ENCODE measurements around the gene PARP12.
"Not testable (repeated sequence)": the region's sequence is repeated elsewhere in the genome, so short reads cannot be mapped to it uniquely, and the experiment has no call there.

Gene PARP12, protein sequence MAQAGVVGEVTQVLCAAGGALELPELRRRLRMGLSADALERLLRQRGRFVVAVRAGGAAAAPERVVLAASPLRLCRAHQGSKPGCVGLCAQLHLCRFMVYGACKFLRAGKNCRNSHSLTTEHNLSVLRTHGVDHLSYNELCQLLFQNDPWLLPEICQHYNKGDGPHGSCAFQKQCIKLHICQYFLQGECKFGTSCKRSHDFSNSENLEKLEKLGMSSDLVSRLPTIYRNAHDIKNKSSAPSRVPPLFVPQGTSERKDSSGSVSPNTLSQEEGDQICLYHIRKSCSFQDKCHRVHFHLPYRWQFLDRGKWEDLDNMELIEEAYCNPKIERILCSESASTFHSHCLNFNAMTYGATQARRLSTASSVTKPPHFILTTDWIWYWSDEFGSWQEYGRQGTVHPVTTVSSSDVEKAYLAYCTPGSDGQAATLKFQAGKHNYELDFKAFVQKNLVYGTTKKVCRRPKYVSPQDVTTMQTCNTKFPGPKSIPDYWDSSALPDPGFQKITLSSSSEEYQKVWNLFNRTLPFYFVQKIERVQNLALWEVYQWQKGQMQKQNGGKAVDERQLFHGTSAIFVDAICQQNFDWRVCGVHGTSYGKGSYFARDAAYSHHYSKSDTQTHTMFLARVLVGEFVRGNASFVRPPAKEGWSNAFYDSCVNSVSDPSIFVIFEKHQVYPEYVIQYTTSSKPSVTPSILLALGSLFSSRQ

DNA sequence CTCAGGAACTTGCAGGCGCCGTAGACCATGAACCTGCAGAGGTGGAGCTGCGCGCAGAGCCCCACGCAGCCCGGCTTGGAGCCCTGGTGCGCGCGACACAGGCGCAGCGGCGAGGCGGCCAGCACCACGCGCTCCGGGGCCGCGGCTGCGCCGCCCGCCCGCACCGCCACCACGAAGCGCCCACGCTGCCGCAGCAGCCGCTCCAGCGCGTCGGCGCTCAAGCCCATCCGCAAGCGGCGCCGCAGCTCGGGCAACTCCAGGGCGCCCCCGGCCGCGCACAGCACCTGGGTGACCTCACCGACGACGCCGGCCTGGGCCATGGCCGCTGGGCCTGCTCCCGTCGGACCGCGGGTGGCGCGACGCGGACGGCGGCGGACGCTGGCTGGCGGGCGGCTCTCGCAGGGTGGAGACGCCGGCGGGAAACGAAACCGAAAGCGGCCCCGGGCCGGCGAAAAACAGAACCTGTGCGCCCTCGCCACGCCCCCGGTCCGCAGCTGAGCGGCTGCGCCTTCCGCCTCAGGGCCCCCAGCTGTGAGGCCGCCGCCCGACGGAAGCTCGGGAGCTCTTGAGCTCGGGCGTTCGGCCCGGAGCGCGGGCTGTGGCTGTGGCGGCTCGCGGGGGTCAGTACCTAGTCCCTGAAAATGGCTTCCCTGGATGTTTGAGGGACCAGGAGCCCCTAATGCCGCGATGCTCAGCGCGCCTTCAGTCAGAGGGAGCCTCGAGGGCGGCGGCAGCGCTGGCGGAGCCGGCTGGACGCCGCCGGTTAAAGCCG is at the start of gene PARP12:
PARP12 (minus strand) TSS at position 424 of the 772 bp plus-strand sequence; CDS start at position 320, 104 bp downstream.
- no peaks in the 10 kb centered on the region for H3K36me3 ChIP-seq (ENCODE audit: control insufficient read depth, low read length)
- H3K27me3 ChIP-seq (ENCODE audit: control insufficient read depth, low read length): peaks cover 13% of the 10 kb centered on the region
- no peaks in the 10 kb centered on the region for H3K79me2 ChIP-seq (ENCODE audit: control insufficient read depth, low read length)
- no peaks in the 10 kb centered on the region for H4K20me1 ChIP-seq (ENCODE audit: control insufficient read depth, insufficient read depth, low read depth, low read length)
- no peaks in the 10 kb centered on the region for H3F3A ChIP-seq (ENCODE audit: control insufficient read depth, insufficient read depth)
- H3K9me2 ChIP-seq (replicated peaks; ENCODE audit: control insufficient read depth, low read length): no peaks in the 10 kb centered on the region
- H3K4me1 ChIP-seq (ENCODE audit: control insufficient read depth, low read length): peaks cover 13% of the 10 kb centered on the region
- H3K4me2 ChIP-seq (ENCODE audit: low read length): peak within 1 kb of the TSS; percentile 96
- peaks cover 22% of the 10 kb centered on the region for H3K9me3 ChIP-seq (ENCODE audit: control insufficient read depth, insufficient read depth, low read length)
- TF ChIP-seq, protein P1, sequence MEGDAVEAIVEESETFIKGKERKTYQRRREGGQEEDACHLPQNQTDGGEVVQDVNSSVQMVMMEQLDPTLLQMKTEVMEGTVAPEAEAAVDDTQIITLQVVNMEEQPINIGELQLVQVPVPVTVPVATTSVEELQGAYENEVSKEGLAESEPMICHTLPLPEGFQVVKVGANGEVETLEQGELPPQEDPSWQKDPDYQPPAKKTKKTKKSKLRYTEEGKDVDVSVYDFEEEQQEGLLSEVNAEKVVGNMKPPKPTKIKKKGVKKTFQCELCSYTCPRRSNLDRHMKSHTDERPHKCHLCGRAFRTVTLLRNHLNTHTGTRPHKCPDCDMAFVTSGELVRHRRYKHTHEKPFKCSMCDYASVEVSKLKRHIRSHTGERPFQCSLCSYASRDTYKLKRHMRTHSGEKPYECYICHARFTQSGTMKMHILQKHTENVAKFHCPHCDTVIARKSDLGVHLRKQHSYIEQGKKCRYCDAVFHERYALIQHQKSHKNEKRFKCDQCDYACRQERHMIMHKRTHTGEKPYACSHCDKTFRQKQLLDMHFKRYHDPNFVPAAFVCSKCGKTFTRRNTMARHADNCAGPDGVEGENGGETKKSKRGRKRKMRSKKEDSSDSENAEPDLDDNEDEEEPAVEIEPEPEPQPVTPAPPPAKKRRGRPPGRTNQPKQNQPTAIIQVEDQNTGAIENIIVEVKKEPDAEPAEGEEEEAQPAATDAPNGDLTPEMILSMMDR (IDR thresholded peaks at IDR 0.05; ENCODE audit: low read depth, low read length, poor library complexity, severe bottlenecking): peak; percentile 20
- TF ChIP-seq EZH2phosphoT487 (IDR thresholded peaks at IDR 0.05; ENCODE audit: borderline replicate concordance, low read length): no peak
- no peak within 1 kb of the TSS for H3K27ac ChIP-seq (ENCODE audit: low read depth, low read length)
- H3K4me3 ChIP-seq (ENCODE audit: low read length): peak within 1 kb of the TSS; percentile 82

- H3K4me1 ChIP-seq (ENCODE audit: control insufficient read depth, low read length); H3K9me2 ChIP-seq (replicated peaks; ENCODE audit: control insufficient read depth, low read length); H3K4me3 ChIP-seq (ENCODE audit: low read length); H3K9me3 ChIP-seq (ENCODE audit: control insufficient read depth, insufficient read depth, low read length); H3K79me2 ChIP-seq (ENCODE audit: control insufficient read depth, low read length); H3K27me3 ChIP-seq (ENCODE audit: control insufficient read depth, low read length); H3K27ac ChIP-seq (ENCODE audit: low read depth, low read length); H3F3A ChIP-seq (ENCODE audit: control insufficient read depth, insufficient read depth); H4K20me1 ChIP-seq (ENCODE audit: control insufficient read depth, insufficient read depth, low read depth, low read length); H3K4me2 ChIP-seq (ENCODE audit: low read length): not testable (repeated sequence)
- peaks cover 55% of the 10 kb centered on the region for H3K36me3 ChIP-seq (ENCODE audit: control insufficient read depth, low read length)
Measured at GRCh38 chr7:140108777-140109176, 46.0 kb upstream of the PARP12 start.

- H3K79me2 ChIP-seq (ENCODE audit: control insufficient read depth, low read length): no peaks in the 10 kb centered on the region
- TF ChIP-seq EZH2phosphoT487 (IDR thresholded peaks at IDR 0.05; ENCODE audit: borderline replicate concordance, low read length): no peak
- TF ChIP-seq, protein P1 (IDR thresholded peaks at IDR 0.05; ENCODE audit: low read depth, low read length, poor library complexity, severe bottlenecking): no peak
- no peaks in the 10 kb centered on the region for H3K9me2 ChIP-seq (replicated peaks; ENCODE audit: control insufficient read depth, low read length)
- no peak overlapping the region for H3K4me2 ChIP-seq (ENCODE audit: low read length)
- no peaks in the 10 kb centered on the region for H4K20me1 ChIP-seq (ENCODE audit: control insufficient read depth, insufficient read depth, low read depth, low read length)
- H3K36me3 ChIP-seq (ENCODE audit: control insufficient read depth, low read length): peaks cover 94% of the 10 kb centered on the region
- no peak overlapping the region for H3K4me3 ChIP-seq (ENCODE audit: low read length)
- H3K4me1 ChIP-seq (ENCODE audit: control insufficient read depth, low read length): no peaks in the 10 kb centered on the region
- H3K27me3 ChIP-seq (ENCODE audit: control insufficient read depth, low read length): no peaks in the 10 kb centered on the region
- H3F3A ChIP-seq (ENCODE audit: control insufficient read depth, insufficient read depth): no peaks in the 10 kb centered on the region
- no peaks in the 10 kb centered on the region for H3K9me3 ChIP-seq (ENCODE audit: control insufficient read depth, insufficient read depth, low read length)
- H3K27ac ChIP-seq (ENCODE audit: low read depth, low read length): no peak overlapping the region
Measured at GRCh38 chr7:140096459-140096858, 33.7 kb upstream of the PARP12 start.

Measured in DOHH2 (cell line).